DMS 273 (cell line): Measurements from ENCODE around the gene MEIOB.
"Not testable (repeated sequence)": the region's sequence is repeated elsewhere in the genome, so short reads cannot be mapped to it uniquely, and the experiment has no call there.

Source experiments
- DNase-seq: peaks from one replicate; lab custom pipeline; 2025; ENCODE audit not compliant: unreplicated experiment; lab: John Stamatoyannopoulos, UW

MEIOB gene

DNA sequence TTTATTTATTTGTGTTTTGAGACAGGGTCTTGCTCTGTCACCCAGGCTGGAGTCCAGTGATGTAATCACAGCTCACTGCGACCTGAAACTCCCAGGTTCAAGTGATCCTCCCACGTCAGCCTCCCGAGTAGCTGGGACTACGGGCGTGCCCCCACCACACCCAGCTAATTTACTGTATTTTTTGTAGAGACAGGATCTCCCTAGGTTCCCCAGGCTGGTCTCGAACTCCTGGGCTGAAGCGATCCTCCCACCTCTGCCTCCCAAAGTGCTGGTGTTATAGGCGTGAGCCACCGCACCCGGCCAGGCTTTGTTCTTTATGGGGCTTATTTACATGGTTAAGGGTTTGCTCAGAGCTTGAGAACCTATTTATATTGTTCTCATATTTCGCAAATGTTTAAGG, 5.8 kb upstream of the MEIOB start:
- no peak for DNase-seq

GRCh38 chr16:1877089-1877488, 5.1 kb upstream of the MEIOB start:
- DNase-seq, result no peak

- no peak for DNase-seq
Observed at GRCh38 chr16:1876468-1876867, 4.5 kb upstream of the MEIOB start.

- DNase-seq, result not testable (repeated sequence)
Observed at GRCh38 chr16:1876066-1876465, 4.1 kb upstream of the MEIOB start.

DNA sequence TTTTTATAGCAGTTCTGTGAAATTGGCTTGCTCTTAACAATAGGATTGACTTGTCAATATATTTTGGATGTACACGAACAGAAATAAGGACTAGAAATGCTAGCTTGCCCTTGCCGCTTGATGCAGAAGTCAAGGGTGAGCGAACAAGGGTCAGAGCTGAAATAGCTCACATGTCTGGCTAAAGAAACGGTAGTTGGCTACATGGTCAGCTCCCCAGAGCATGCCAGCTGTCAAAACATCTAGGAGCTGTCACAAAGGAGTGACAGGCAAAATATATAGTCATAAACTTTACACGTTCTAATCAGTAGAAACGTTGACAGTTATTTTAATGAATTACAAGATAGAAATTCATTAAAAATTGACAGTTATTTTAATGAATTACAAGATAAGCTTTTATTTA, 2.9 kb upstream of the MEIOB start:
- no peak for DNase-seq

DNA sequence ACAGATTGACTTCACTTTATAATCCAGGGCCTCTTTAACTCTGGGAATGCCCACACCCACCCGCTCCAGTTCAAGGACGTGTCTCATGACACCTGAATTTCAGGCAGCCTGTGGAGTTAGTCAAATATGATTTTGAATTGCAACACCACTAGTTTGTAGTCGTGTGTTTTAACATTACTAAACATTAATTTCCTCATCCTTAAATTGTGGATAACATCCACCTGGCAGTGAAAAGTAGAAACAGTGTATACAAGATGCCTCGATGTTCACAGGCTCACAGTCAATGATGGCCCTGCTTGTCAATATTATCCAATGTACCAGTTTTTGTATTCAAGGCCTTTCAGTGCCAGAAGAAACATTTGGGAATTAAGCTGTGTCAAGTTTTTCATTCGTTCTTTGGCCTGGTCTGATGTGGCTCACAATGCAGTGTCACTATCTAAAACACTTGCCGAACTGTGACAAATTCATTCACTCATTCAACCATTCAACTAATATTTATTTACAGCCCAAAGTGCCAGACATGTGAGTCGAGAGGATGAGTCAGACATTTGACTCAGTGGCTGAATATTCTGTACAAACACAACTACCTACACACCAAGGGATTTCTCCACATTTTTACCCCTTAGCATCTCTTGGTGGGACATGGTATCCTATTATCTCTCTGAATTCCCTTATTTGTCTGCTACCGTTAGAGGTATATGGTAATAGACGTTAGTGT, 1.4 kb downstream of the MEIOB start:
- no peak for DNase-seq

GRCh38 chr16:1865902-1866690, 5.9 kb downstream of the MEIOB start:
- no peak for DNase-seq

DNA sequence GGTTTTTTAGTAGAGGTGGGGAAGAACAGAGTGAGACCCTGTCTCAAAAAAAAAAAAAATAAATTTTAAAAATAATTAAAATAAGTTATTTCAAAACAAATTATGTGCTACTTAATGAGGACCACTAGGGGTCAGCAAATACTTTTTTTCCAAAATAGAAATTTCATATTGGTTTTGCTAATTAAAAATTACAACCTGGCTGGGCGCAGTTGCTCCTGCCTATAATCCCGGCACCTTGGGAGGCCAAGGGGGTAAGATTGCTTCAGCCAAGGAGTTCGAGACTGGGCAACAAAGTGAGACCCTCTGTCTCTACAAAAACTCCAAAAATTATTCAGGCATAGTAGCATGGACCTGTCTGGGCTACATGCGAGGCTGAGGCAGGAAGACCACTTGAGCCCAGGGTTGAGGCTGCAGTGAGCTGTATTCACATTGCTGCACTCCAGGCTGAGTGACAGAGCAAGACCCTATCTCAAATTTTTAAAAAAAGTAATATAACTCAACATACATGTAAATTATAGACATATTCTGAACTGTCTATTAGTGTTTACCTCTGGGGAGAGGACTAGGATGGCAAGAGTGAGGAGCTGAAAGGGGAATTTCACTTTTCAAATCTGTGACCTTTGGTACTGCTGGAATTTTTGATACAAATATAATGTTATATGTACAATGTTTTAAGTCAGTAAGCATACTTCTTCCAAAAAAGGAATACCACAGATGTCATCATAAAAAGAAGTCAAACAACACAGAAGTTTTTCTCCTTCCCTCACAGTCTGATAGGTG, 8.1 kb downstream of the MEIOB start:
- DNase-seq, result peak; percentile 62

DNA sequence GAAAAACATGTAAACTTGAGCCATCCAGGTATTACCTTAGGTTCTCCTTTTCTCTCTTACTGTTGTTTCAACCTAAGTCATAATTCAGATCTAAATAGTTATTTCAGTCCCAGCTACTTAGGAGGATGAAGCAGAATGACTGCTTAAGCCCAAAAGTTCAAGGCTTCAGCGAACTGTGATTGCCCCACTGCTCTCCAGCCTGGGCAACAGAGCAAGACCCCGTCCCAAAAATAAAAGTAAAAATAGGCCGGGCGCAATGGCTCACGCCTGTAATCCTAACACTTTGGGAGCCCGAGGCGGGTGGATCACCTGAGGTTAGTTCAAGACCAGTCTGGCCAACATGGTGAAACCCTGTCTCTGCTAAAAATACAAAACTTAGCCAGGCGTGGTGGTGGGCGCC, 9.6 kb downstream of the MEIOB start:
- no peak for DNase-seq

- DNase-seq, result no peak
Observed at GRCh38 chr16:1861730-1862129, 10.2 kb downstream of the MEIOB start.

DNA sequence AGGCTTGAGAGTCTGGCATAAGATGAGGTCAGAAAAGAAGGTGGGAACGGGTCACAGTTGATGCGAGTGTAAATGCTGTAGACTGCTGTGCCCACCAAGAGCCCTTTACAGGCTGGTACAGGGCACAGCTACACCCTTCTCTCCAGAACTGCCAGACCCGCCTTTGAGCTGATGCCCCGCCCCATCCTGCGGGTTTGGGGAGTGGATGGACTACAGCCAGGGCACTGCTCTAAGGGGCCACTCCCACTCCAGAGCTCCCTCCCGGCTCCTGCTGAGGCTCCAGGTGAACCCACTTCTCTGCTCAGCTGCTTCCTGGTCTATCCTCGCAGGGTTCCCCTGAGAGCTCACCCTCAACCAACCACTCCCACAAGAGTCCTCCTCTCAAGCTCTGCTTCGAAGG, 12.3 kb downstream of the MEIOB start:
- peak; percentile 33 for DNase-seq

DNA sequence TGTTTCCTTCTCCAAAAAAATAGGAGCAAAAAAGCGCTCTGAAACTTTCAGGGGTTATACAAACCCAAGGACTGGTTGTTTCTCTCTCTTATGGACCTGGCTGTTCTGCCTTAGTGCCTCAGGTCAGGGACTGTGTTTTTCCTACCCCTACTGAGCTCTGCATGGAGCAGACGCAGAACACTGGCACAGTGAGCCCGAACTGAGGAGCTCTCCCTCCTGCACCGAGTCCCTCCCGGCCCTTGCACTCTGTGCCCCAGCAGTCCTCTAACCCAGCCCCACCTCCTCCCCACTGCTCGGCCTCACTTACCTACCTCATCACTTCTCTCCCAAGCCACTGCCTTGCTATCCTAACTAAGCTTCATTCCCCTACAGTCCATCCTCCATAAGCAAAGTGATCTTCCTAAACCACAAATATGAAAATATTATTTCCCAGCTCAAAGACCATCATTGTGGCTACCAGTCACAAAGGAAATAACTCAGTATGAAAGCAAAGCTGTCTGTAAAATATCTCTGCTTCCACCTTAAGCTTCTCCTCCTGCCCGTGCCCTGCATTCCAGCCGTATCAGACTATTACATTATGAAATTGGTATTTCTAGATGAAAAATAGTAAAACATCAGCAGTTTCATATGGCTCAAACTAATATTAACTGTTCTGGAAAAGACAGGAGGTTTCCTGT, 13.6 kb downstream of the MEIOB start:
- DNase-seq, result no peak

DNA sequence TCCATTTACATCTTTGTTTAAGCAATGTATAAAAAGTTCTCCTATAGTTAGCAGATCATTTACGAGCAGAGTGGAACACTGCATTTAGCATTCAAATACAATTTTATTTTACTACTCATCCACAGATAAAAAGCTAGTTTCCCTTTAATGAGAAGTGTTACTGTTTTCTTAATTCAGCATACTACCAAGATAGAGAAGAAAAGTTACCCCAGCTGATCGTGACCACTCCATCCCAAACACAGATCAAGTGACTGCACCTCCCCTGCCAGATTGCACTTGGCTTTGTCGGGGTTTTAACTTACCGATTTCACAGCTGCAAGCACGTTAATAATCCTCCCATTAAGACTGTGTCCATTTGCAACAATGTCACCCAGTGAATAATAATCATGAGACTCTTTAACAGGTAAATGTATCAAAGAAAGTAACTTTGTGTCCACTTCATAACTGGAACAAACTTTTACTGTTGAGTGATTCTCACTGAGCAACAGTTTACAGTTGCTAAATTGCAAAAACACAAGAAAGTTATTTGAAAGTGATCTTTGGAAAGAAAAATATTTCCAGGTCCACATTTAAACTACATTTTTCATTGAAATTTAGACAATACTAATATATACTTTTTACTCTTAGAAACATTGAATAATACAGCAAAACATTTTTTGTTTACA, 14.4 kb downstream of the MEIOB start:
- DNase-seq, result no peak

DNA sequence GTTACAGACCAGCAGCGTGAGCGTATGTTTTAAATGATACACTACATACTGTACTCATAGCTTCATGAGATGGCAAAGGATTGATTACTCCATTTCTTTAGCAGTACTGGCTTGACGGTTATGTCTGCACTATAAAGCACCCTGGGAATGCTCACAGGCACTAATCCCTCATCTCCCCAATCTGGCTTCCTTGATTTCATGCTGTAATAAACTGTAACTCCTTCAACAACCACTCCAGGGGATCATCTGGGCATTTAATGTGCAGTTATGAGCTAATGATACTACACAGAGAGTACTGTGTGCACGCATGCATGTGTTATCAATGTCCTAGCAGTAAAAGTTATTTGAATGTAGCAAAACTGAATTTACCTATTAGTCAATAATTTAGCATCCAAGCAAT, 20.2 kb downstream of the MEIOB start:
- no peak for DNase-seq

GRCh38 chr16:1850981-1851380, 21.0 kb downstream of the MEIOB start:
- no peak for DNase-seq

DNA sequence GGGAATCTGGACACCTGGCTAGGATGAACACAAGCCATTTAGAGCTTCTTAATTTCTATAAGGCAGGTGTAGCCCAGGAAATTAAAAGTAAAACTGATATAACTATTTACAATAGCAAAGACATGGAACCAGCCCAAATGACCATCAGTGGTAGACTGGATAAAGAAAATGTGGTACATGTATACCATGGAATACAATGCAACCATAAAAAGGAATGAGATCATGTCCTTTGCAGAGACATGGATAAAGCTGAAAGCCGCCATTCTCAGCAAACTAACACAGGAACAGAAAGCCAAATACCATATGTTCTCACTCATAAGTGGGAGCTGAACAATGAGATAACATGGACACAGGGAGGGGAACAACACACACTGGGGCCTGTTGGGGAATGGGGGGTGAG, 25.5 kb downstream of the MEIOB start:
- DNase-seq, result no peak

DNA sequence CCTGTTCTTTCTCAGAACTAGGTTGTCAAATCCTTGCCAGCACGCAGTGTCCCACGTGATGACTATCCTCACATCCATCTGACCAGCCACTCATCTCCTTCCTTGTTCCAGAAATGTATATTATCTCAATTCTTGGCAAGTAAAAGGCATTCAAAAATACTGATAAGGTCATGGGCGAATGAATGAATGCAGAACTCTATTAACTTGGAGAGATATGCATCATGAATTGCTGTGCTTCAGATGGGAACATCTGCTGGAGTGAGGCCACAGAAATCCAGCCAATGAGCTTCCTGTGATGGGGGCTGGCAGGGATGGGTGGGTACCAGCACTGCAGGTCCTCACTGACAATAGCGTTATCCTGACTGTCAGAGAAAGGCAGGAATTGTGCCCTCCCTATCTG, 26.0 kb downstream of the MEIOB start:
- no peak for DNase-seq

GRCh38 chr16:1839554-1839953, 32.4 kb downstream of the MEIOB start:
- peak; percentile 38 for DNase-seq

DNA sequence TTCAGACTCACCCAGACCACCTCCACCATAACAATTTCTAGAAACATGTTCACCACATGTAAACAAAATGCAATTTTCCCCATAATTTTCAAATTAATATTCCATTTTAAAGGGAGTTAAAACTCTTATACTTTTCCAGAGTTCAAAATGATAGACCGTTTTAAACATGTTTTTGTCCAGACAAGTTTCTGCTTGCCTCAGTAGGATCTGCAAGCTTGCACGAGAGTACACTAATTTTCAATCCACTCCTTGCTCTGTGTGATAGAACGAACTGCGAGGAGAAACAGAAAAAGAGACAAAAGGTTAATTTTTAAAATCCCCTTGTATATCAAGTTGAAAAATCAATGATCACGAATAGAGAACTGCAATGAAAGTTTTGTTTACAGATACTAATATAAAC, 37.9 kb downstream of the MEIOB start:
- DNase-seq, result no peak

DNA sequence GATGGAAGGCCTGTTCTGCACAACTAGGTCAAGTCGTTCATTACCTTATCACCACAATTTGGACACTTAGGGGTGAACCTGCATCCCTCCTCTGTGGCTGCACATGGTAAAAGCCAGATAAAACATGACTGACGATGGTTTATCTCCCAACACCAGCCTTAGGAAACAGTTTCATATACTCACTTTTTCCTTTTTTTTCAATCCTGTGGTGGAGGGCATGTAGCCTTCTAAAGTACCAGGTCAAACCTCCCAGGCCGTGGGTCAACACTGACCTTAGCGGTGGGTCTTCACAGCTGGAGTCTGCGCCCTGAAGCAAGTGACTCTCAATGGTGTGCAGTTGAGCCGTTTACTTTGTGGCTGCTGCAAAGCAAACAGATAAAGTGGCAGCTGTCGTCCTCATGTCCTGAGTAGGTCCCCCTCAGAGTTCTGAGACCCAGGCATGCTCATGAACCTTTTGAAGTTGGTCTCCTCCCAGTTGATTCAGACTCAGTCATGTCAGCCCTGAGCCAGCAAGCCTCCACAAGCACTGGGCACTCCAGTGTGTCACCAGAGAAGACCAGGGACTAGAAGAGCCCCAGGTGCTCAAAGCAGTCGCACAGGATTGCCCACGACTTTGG, 39.0 kb downstream of the MEIOB start:
- DNase-seq, result no peak
